Uterus (tissue), 4 donors: ENCODE data around the gene TNFRSF11A. TPM values are rescaled to one million over a fixed set of nuclear protein-coding genes. Genes with fewer than 3 reads are reported as not detected.

Source experiments
- DNase-seq, 2 donors: peaks; one replicate each; pipeline ENCODE4 v3.0.0-alpha.2; 2019 to 2020
- H3K27ac ChIP-seq, 2 donors: fragments of 200-600 bp; sonication (generic); 1 replicate in 1 of 2; 2 replicates in 1 of 2; pipeline ENCODE4 v1.5.1; 2016 to 2018
- H3K27me3 ChIP-seq, 2 donors: fragments of 200-600 bp; sonication (generic); one replicate each; pipeline ENCODE4 v1.5.1; 2018 to 2019; ENCODE audit warnings: control low read depth in 1 of 2
- H3K36me3 ChIP-seq, 2 donors: fragments of 200-600 bp; sonication (generic); one replicate each; pipeline ENCODE4 v1.5.1; 2019; ENCODE audit warnings: control low read depth in 1 of 2
- H3K4me1 ChIP-seq, 2 donors: fragments of 200-600 bp; sonication (generic); one replicate each; pipeline ENCODE4 v1.5.1; 2018 to 2019; ENCODE audit warnings: control low read depth in 1 of 2
- H3K4me3 ChIP-seq, 2 donors: fragments of 200-600 bp; sonication (generic); 1 replicate in 1 of 2; 2 replicates in 1 of 2; pipeline ENCODE4 v1.5.1; 2018 to 2019; ENCODE audit warnings: mild to moderate bottlenecking in 1 of 2
- H3K9me3 ChIP-seq, 2 donors: fragments of 200-600 bp; sonication (generic); one replicate each; pipeline ENCODE4 v1.5.1; 2019; ENCODE audit warnings: control low read depth in 1 of 2
- POLR2A ChIP-seq, 2 donors: fragments of 450-650 bp; IDR thresholded peaks; one replicate each; pipeline ENCODE4 v1.6.1; 2016; ENCODE audit warnings: antibody characterized with exemption in 2 of 2, mild to moderate bottlenecking in 1 of 2, moderate library complexity in 1 of 2
- intact Hi-C: fragments of 100-400 bp; cut with DNase I; formaldehyde crosslinking; loops from one replicate; pipeline ENCODE4 v1.15.1; 2023; ENCODE audit warnings: low total_unique reads
- total RNA-seq, 4 donors: library from RNA; depleted of rRNA in 3 of 4; stranded (reverse); fragments of >200 nt in 3 of 4; gene quantifications; one replicate each; pipeline versions ENCODE4 v1.1.0 to v1.2.4, GENCODE V29; 2014 to 2023
- TF ChIP-seq, protein P1 (sequence below), 4 experiments: fragments of 200-600 bp in 2 of 4; fragments of 450-650 bp in 2 of 4; sonication (generic) in 2 of 4; IDR thresholded peaks; one replicate each; pipeline ENCODE4 v1.5.1; 2016 to 2019; ENCODE audit warnings: antibody characterized with exemption in 4 of 4, mild to moderate bottlenecking in 2 of 4, moderate library complexity in 1 of 4
- donor health status: DM: yes; HTN: yes; CAD: no.

TNFRSF11A gene
- total RNA-seq, 4 donors from 2014 or later: 0.26 to 7.4 (median 5.1) TPM

GRCh38 chr18:62288665-62289008 lies 36.5 kb upstream of the TNFRSF11A start:
- Histone ChIP-seq H3K36me3 (no peaks in the 10 kb centered on the region), H3K4me1 (no peaks in the 10 kb centered on the region), H3K9me3 (no peaks in the 10 kb centered on the region), H3K4me3 (no peak overlapping the region), H3K27ac (no peak overlapping the region), H3K27me3 (no peaks in the 10 kb centered on the region)
- no peak for DNase-seq
- TF ChIP-seq POLR2A (IDR thresholded peaks at IDR 0.05): no peak
- TF ChIP-seq, protein P1, sequence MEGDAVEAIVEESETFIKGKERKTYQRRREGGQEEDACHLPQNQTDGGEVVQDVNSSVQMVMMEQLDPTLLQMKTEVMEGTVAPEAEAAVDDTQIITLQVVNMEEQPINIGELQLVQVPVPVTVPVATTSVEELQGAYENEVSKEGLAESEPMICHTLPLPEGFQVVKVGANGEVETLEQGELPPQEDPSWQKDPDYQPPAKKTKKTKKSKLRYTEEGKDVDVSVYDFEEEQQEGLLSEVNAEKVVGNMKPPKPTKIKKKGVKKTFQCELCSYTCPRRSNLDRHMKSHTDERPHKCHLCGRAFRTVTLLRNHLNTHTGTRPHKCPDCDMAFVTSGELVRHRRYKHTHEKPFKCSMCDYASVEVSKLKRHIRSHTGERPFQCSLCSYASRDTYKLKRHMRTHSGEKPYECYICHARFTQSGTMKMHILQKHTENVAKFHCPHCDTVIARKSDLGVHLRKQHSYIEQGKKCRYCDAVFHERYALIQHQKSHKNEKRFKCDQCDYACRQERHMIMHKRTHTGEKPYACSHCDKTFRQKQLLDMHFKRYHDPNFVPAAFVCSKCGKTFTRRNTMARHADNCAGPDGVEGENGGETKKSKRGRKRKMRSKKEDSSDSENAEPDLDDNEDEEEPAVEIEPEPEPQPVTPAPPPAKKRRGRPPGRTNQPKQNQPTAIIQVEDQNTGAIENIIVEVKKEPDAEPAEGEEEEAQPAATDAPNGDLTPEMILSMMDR (IDR thresholded peaks at IDR 0.05): no peak
- intact Hi-C loops: no loop called here

DNA sequence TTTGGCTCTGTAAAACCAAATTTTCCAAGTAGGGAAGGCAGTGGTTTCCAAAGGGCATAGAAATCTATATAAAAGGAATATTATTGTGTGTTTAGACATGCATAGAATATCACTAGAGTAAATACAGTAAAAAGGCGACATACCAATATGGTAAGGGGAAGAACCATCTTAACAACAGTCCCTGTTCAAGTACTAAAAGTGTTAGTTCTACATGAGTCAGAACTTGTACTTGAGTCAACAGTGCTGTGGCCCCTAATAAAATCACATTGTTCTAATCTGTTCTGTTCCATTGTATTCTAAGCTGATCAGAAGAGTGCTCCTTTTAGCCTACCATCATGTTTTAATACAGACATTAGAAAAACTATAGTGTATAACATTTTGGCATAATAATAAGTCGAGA lies 36.1 kb upstream of the TNFRSF11A start:
- DNase-seq: no peak
- intact Hi-C loops: no loop called here
- no peaks in the 10 kb centered on the region for H3K4me1 ChIP-seq
- H3K4me3 ChIP-seq: no peak overlapping the region
- H3K36me3 ChIP-seq: no peaks in the 10 kb centered on the region
- H3K9me3 ChIP-seq: no peaks in the 10 kb centered on the region
- TF ChIP-seq, protein P1 (IDR thresholded peaks at IDR 0.05): no peak
- no peak for TF ChIP-seq POLR2A (IDR thresholded peaks at IDR 0.05)
- no peaks in the 10 kb centered on the region for H3K27me3 ChIP-seq
- no peak overlapping the region for H3K27ac ChIP-seq

- no peak overlapping the region for H3K4me3 ChIP-seq
- H3K27ac ChIP-seq: no peak overlapping the region
- intact Hi-C loops: no loop called here
- no peak for DNase-seq
- TF ChIP-seq, protein P1 (IDR thresholded peaks at IDR 0.05): no peak
- TF ChIP-seq POLR2A (IDR thresholded peaks at IDR 0.05): no peak
- H3K36me3 ChIP-seq: no peaks in the 10 kb centered on the region
- no peaks in the 10 kb centered on the region for H3K9me3 ChIP-seq
- H3K4me1 ChIP-seq: no peaks in the 10 kb centered on the region
- H3K27me3 ChIP-seq: no peaks in the 10 kb centered on the region
Observed at GRCh38 chr18:62294073-62294472, 31.0 kb upstream of the TNFRSF11A start.

DNA sequence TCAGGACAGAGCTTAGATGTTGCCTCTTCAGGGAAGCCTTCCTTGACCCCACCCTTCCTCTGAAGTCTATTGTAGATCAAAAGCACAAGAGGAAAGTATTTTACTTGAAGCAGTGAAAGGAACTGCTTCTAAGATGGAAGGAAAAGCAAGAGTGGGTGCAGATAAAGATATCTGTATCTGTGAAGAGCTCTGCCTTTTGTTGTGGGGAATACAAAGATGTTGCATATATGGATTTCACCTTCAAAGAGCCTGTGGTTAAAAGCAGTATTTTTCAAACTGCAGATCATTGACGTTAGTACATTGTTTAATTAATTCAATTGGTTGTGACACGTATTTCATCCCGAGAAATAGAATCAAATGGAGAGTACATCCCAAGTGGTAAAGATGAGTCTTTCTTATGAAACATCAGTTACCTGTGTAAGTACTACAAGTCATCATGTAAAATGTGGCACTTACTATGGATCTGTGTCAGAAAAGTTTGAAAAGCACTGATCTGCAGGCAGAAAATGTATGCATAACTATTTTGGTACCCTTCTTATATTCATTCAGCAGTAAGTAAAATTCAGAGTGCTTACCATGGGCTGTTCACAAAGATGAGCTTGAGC lies 24.6 kb upstream of the TNFRSF11A start:
- H3K4me1 ChIP-seq: no peaks in the 10 kb centered on the region
- H3K9me3 ChIP-seq: no peaks in the 10 kb centered on the region
- no peaks in the 10 kb centered on the region for H3K27me3 ChIP-seq
- no peak for DNase-seq
- no peak overlapping the region for H3K4me3 ChIP-seq
- H3K36me3 ChIP-seq: no peaks in the 10 kb centered on the region
- TF ChIP-seq, protein P1 (IDR thresholded peaks at IDR 0.05): no peak
- no peak for TF ChIP-seq POLR2A (IDR thresholded peaks at IDR 0.05)
- intact Hi-C loops: no loop called here
- H3K27ac ChIP-seq: no peak overlapping the region

- Histone ChIP-seq H3K9me3 (no peaks in the 10 kb centered on the region), H3K4me1 (no peaks in the 10 kb centered on the region), H3K27ac (no peak overlapping the region), H3K4me3 (no peak overlapping the region), H3K27me3 (no peaks in the 10 kb centered on the region), H3K36me3 (no peaks in the 10 kb centered on the region)
- intact Hi-C loops: no loop called here
- no peak for TF ChIP-seq POLR2A (IDR thresholded peaks at IDR 0.05)
- no peak for DNase-seq
Observed at GRCh38 chr18:62301322-62301721, 23.8 kb upstream of the TNFRSF11A start.

GRCh38 chr18:62312851-62313250 lies 12.3 kb upstream of the TNFRSF11A start:
- H3K4me1 ChIP-seq: no peaks in the 10 kb centered on the region
- H3K9me3 ChIP-seq: no peaks in the 10 kb centered on the region
- no peaks in the 10 kb centered on the region for H3K36me3 ChIP-seq
- no peak overlapping the region for H3K4me3 ChIP-seq
- H3K27ac ChIP-seq: no peak overlapping the region
- no peaks in the 10 kb centered on the region for H3K27me3 ChIP-seq
- intact Hi-C loops: no loop called here
- no peak for DNase-seq
- no peak for TF ChIP-seq POLR2A (IDR thresholded peaks at IDR 0.05)
- TF ChIP-seq, protein P1 (IDR thresholded peaks at IDR 0.05): no peak
